Mesodermal cell (in vitro differentiated cells): Measurements from ENCODE around the gene REEP1.

Experiments
- H3K27ac ChIP-seq: 2 replicates; pipeline ENCODE4 v1.7.0; 2013; ENCODE audit warnings: mild to moderate bottlenecking, low read depth, low read length, moderate library complexity; ENCODE audit not compliant: severe bottlenecking
- H3K36me3 ChIP-seq: 2 replicates; pipeline ENCODE4 v1.7.1; 2013; ENCODE audit warnings: mild to moderate bottlenecking, low read length, moderate library complexity; ENCODE audit not compliant: control insufficient read depth, insufficient read depth
- H3K4me1 ChIP-seq: one replicate; pipeline ENCODE4 v1.7.1; 2013; ENCODE audit warnings: mild to moderate bottlenecking, low read length; ENCODE audit not compliant: insufficient read depth, control insufficient read depth, poor library complexity, severe bottlenecking
- H3K4me3 ChIP-seq: 2 replicates; pipeline ENCODE4 v1.7.0; 2013; ENCODE audit warnings: low read length, control low read depth, mild to moderate bottlenecking; ENCODE audit not compliant: insufficient read depth, poor library complexity, severe bottlenecking; ENCODE audit errors: extremely low read depth
- H3K9me3 ChIP-seq: 2 replicates; pipeline ENCODE4 v1.7.1; 2013; ENCODE audit warnings: mild to moderate bottlenecking, low read length, moderate library complexity; ENCODE audit not compliant: control insufficient read depth
- WGBS, 2 experiments: methylation state at CpG; one replicate each; pipeline ENCODE4 v1.1.5; 2013; ENCODE audit warnings: missing lambda C conversion rate in 2 of 2; ENCODE audit not compliant: insufficient coverage in 2 of 2; 5-methylcytosine and 5-hydroxymethylcytosine counted together

Gene REEP1

GRCh38 chr2:86296947-86297346 is 40.5 kb downstream of the REEP1 start:
- no peaks in the 10 kb centered on the region for H3K4me1 ChIP-seq
- no peaks in the 10 kb centered on the region for H3K9me3 ChIP-seq
- no peak overlapping the region for H3K4me3 ChIP-seq
- no peak overlapping the region for H3K27ac ChIP-seq
- H3K36me3 ChIP-seq = no peaks in the 10 kb centered on the region
- 86 to 100% methylated on average over 5 of the region's 6 CpGs for WGBS, 2 experiments

GRCh38 chr2:86295066-86295465 is 42.4 kb downstream of the REEP1 start:
- Histone ChIP-seq H3K4me1 (no peaks in the 10 kb centered on the region), H3K4me3 (no peak overlapping the region), H3K27ac (no peak overlapping the region), H3K36me3 (no peaks in the 10 kb centered on the region), H3K9me3 (no peaks in the 10 kb centered on the region)
- WGBS, 2 experiments = 94 to 95% methylated on average over 5 to 8 of the region's 8 CpGs

DNA sequence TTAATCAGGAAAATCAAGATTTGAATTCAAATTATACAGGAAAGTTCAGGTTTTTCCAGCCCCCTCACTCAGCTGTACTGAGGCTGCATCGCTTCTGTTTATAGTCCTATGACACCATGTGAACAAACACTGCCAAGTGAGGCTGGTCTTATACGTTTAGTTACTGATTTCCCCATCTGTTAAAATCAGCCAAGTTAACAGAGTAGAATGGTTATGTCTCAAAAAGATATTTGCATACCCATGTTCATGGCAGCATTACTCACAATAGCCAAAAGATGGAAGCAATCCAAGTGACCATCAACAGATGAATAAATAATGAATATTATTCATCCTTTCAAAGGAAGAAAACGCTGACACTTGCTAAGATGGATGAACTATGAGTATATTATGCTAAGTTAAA is 43.8 kb downstream of the REEP1 start:
- 100% methylated on average over 1 to 2 of the region's 3 CpGs for WGBS, 2 experiments
- H3K4me3 ChIP-seq = no peak overlapping the region
- H3K36me3 ChIP-seq = no peaks in the 10 kb centered on the region
- no peaks in the 10 kb centered on the region for H3K4me1 ChIP-seq
- H3K27ac ChIP-seq = no peak overlapping the region
- no peaks in the 10 kb centered on the region for H3K9me3 ChIP-seq

DNA sequence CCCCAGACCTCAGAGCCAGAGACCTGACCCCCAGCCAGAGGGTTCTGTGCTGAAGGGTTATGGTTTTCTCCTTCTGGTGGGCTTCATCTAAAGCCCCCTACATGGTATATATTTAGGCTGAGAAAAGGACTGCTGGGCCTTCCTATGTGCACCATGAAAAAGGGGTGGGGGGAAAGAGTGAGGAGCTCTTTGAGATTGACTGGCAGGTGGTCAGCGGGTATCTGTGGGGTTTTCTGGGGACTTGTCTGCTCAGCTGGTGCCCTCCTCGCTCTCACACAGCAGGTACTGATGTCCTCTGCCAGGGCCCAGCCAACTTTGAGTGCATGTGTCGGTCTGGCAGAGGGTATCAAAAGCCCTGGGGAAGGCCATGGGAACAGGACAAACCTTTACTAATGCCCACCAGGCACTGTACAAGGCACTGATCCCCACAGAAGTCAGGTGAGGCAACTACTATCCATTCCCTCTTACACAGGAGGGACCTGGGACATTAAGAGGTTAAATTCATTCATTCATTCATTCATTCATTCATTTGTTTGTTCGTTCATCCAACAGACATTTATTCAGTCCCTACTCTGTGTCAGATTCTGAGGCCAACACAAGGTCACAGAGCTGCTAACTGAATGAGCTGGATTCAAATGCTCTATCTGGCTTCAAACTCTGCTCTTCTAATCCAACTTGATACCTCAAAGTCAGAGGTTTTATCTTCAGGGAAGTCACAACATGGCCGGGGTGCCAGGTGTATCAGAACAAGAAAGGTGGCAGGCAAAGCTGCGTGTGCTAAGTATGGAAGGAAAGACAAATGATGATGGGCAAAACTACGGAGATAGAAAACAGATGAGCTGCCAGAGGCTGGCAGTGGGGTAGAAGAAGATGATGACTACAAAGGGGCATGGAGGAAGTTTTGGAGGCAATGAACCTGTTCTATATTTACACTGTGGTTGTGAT is 44.6 kb downstream of the REEP1 start:
- WGBS, 2 experiments = 92 to 95% methylated on average over 6 to 7 of the region's 7 CpGs
- Histone ChIP-seq H3K4me3 (no peak overlapping the region), H3K27ac (no peak overlapping the region), H3K36me3 (no peaks in the 10 kb centered on the region), H3K9me3 (no peaks in the 10 kb centered on the region), H3K4me1 (no peaks in the 10 kb centered on the region)

DNA sequence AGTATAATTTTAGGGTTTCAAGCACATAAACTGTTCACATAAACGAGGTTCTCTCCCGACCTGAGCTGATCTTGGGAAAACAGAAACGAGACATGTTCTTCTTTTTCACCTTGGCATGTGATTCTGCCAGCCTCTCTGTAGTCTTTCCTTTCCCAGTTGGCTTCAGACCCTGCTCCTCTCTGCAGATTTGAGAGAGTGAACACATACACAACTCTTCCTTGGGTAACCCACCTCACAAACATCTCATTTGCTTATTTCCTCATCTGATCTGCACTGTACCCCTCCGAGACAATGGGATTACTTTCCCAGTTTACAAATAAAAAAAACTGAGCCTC is 46.1 kb downstream of the REEP1 start:
- no peak overlapping the region for H3K4me3 ChIP-seq
- H3K9me3 ChIP-seq = no peaks in the 10 kb centered on the region
- WGBS, 2 experiments = 86 to 89% methylated on average over 3 to 4 of the region's 4 CpGs
- no peaks in the 10 kb centered on the region for H3K4me1 ChIP-seq
- no peaks in the 10 kb centered on the region for H3K36me3 ChIP-seq
- no peak overlapping the region for H3K27ac ChIP-seq

- Histone ChIP-seq H3K36me3 (no peaks in the 10 kb centered on the region), H3K9me3 (no peaks in the 10 kb centered on the region), H3K4me3 (no peak overlapping the region), H3K27ac (no peak overlapping the region), H3K4me1 (no peaks in the 10 kb centered on the region)
- 74 to 77% methylated on average over 3 to 5 of the region's 5 CpGs for WGBS, 2 experiments
Measured at GRCh38 chr2:86290596-86291327, 46.7 kb downstream of the REEP1 start.

DNA sequence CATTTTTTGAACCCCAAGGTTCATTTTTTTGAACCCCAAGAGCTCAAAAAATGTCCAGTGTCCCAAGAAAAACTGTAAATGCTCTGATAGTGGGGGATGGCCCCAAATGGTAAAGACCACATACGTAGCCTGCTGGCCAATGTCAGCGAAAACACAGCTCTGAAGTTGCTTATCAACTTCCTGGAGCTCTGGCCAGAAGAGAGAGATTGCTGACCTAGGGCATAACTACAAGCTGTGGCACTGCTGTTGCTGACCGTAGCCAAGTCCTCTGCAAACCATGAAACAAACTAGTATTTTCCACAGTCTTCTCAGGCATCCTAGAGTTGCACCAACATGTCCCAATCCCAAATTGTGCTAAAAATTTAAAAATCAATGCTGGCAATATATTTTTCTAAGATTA is 50.9 kb downstream of the REEP1 start:
- H3K27ac ChIP-seq = peak overlapping the region; percentile 70
- WGBS, 2 experiments = 74 to 94% methylated on average over 2 to 3 of the region's 3 CpGs
- no peaks in the 10 kb centered on the region for H3K9me3 ChIP-seq
- H3K36me3 ChIP-seq = no peaks in the 10 kb centered on the region
- peaks cover 2% of the 10 kb centered on the region for H3K4me1 ChIP-seq
- no peak overlapping the region for H3K4me3 ChIP-seq

DNA sequence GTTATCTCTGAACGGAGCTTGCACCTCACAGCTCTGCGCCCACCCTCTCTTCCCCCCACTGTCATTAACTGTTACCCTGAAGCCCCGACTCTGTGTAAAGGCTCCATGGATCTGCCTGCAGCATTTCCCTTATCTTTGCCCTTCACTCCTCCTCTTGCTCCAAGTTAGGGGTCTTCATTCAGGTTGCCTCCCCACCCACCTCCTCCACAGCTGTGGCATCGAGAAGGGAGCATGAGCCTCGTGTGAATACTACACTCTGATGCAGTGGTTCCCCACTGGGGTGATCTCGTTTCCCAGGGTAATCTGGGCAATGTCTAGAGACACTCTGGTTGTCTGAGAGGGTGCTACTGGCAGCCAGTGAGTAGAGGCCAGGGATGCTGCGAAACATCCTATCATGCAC is 51.4 kb downstream of the REEP1 start:
- no peaks in the 10 kb centered on the region for H3K9me3 ChIP-seq
- H3K4me1 ChIP-seq = peaks cover 2% of the 10 kb centered on the region
- peak overlapping the region; percentile 70 for H3K27ac ChIP-seq
- H3K4me3 ChIP-seq = no peak overlapping the region
- H3K36me3 ChIP-seq = no peaks in the 10 kb centered on the region
- WGBS, 2 experiments = 84 to 90% methylated on average over 3 to 6 of the region's 7 CpGs

DNA sequence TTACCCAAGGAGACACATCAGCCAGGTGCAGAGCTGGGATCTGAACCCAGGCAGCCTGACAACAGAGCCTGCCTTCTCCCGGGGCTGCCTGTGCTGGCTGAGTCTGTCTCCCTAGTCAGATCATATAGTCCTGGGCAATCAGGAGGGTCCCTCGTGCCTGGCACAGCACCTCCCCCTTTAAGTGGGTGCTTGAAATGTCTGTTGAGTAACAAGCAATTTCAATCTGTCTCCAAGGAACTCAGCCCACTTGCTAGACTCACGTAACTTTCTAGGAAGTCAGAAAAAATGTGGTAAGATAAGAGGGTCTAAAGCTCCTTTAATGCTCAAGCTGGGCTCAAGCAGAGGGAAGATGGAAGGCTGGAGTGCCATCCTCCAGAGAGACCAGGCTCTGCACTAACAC is 51.9 kb downstream of the REEP1 start:
- Histone ChIP-seq H3K27ac (peak overlapping the region; percentile 70), H3K9me3 (no peaks in the 10 kb centered on the region), H3K36me3 (no peaks in the 10 kb centered on the region), H3K4me3 (no peak overlapping the region), H3K4me1 (peaks cover 2% of the 10 kb centered on the region)
- WGBS, 2 experiments = 90% methylated on average over 3 of the region's 3 CpGs; no CpG with 5 or more reads in 1 of the 2 experiments

GRCh38 chr2:86284987-86285386 is 52.4 kb downstream of the REEP1 start:
- H3K4me1 ChIP-seq = peaks cover 2% of the 10 kb centered on the region
- H3K36me3 ChIP-seq = no peaks in the 10 kb centered on the region
- 79 to 88% methylated on average over 3 of the region's 3 CpGs for WGBS, 2 experiments
- H3K27ac ChIP-seq = no peak overlapping the region
- no peak overlapping the region for H3K4me3 ChIP-seq
- no peaks in the 10 kb centered on the region for H3K9me3 ChIP-seq

DNA sequence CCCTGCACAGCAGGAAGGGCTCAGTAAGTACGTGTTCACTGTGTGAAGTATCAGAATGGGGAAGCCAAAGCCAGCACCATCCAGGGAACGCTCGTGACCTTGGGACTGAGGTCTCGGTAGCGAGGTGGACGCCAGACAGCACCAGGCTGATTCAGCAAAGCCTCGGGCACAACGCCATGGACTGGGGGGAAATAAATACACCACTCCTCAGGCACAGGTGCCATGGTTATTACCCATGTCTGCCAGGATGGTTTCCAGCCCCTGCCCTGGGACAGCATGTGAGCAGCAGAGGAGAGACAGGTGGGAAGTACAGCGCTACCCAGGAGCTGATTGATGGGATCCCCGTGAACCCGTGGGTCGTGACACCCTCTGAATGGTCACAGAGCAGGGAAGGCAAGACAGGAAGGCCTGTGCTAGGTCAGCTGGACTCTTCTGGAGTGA is 53.0 kb downstream of the REEP1 start:
- Histone ChIP-seq H3K36me3 (no peaks in the 10 kb centered on the region), H3K4me1 (peaks cover 2% of the 10 kb centered on the region), H3K4me3 (no peak overlapping the region), H3K27ac (no peak overlapping the region), H3K9me3 (no peaks in the 10 kb centered on the region)
- WGBS, 2 experiments = 91 to 96% methylated on average over 12 of the region's 12 CpGs
